H9 (cell line): ENCODE results near the gene MOCS2. TPM values are rescaled to one million over a fixed set of nuclear protein-coding genes. Genes with fewer than 3 reads are reported as not detected.

Experiments
- DNase-seq: peaks from one replicate; pipeline ENCODE4 v3.0.0-alpha.2; 2017
- H2AFZ ChIP-seq: one replicate; pipeline ENCODE4 v1.6.1; 2013; ENCODE audit warnings: mild to moderate bottlenecking, low read length, control low read depth, moderate library complexity
- H2AK5ac ChIP-seq: 2 replicates; pipeline ENCODE4 v1.6.1; 2013; ENCODE audit warnings: low read length, control low read depth, mixed read lengths; ENCODE audit not compliant: insufficient read length
- H2BK120ac ChIP-seq: one replicate; pipeline ENCODE4 v1.6.1; 2013; ENCODE audit warnings: low read depth, mild to moderate bottlenecking, low read length, control low read depth, inconsistent platforms; ENCODE audit not compliant: poor library complexity, severe bottlenecking
- H2BK12ac ChIP-seq: 2 replicates; pipeline ENCODE4 v1.6.1; 2013; ENCODE audit warnings: low read length, control low read depth, mixed read lengths, low read depth; ENCODE audit not compliant: insufficient read length
- H2BK15ac ChIP-seq: 2 replicates; pipeline ENCODE4 v1.6.1; 2013; ENCODE audit warnings: low read depth, low read length, control low read depth
- H2BK20ac ChIP-seq: one replicate; pipeline ENCODE4 v1.6.1; 2013; ENCODE audit warnings: low read depth, mild to moderate bottlenecking, low read length, control low read depth, inconsistent platforms; ENCODE audit not compliant: poor library complexity, severe bottlenecking
- H2BK5ac ChIP-seq: 2 replicates; pipeline ENCODE4 v1.6.1; 2013; ENCODE audit warnings: low read length, control low read depth, mixed read lengths; ENCODE audit not compliant: insufficient read length
- H3K14ac ChIP-seq: 2 replicates; pipeline ENCODE4 v1.6.1; 2013; ENCODE audit warnings: low read length, control low read depth; ENCODE audit not compliant: insufficient read depth
- H3K18ac ChIP-seq: 2 replicates; pipeline ENCODE4 v1.6.1; 2013; ENCODE audit warnings: low read depth, mild to moderate bottlenecking, mixed read lengths, low read length, control low read depth; ENCODE audit not compliant: insufficient read length
- H3K23ac ChIP-seq: 2 replicates; pipeline ENCODE4 v1.6.1; 2013; ENCODE audit warnings: low read length, control low read depth, mixed read lengths, low read depth; ENCODE audit not compliant: insufficient read length
- H3K23me2 ChIP-seq: 2 replicates; pipeline ENCODE4 v1.6.1; 2013; ENCODE audit warnings: low read depth, mild to moderate bottlenecking, mixed read lengths, low read length, control low read depth; ENCODE audit not compliant: insufficient read length, poor library complexity, severe bottlenecking
- H3K27ac ChIP-seq: 2 replicates; pipeline ENCODE4 v1.5.1; 2013; ENCODE audit warnings: low read length, control low read depth, mixed read lengths, low read depth; ENCODE audit not compliant: insufficient read length
- H3K27me3 ChIP-seq: 2 replicates; pipeline ENCODE4 v1.6.1; 2013; ENCODE audit warnings: low read length, control low read depth, inconsistent platforms; ENCODE audit not compliant: insufficient read depth
- H3K4ac ChIP-seq: 2 replicates; pipeline ENCODE4 v1.6.1; 2013; ENCODE audit warnings: low read depth, mild to moderate bottlenecking, control low read depth, inconsistent platforms, low read length, moderate library complexity
- H3K4me1 ChIP-seq: 2 replicates; pipeline ENCODE4 v1.6.1; 2013; ENCODE audit warnings: low read length, control low read depth, inconsistent platforms; ENCODE audit not compliant: insufficient read depth
- H3K4me2 ChIP-seq: 2 replicates; pipeline ENCODE4 v1.6.1; 2013; ENCODE audit warnings: low read length, control low read depth, mixed read lengths; ENCODE audit not compliant: insufficient read length, insufficient read depth
- H3K56ac ChIP-seq: 2 replicates; pipeline ENCODE4 v1.6.1; 2013; ENCODE audit warnings: low read depth, mild to moderate bottlenecking, mixed read lengths, low read length, control low read depth; ENCODE audit not compliant: insufficient read length
- H3K79me1 ChIP-seq: 2 replicates; pipeline ENCODE4 v1.6.1; 2013; ENCODE audit warnings: low read depth, mild to moderate bottlenecking, moderate library complexity, low read length, control low read depth, inconsistent platforms; ENCODE audit not compliant: insufficient read depth, poor library complexity, severe bottlenecking
- H3K79me2 ChIP-seq: 2 replicates; pipeline ENCODE4 v1.6.1; 2013; ENCODE audit warnings: low read length, control low read depth, inconsistent platforms; ENCODE audit not compliant: insufficient read depth
- H3K9ac ChIP-seq: 2 replicates; pipeline ENCODE4 v1.6.1; 2013; ENCODE audit warnings: low read length, control low read depth, mixed read lengths; ENCODE audit not compliant: insufficient read length; ENCODE audit errors: extremely low read depth
- H3K9me3 ChIP-seq: one replicate; pipeline ENCODE4 v1.6.1; 2013; ENCODE audit warnings: low read depth, low read length, inconsistent platforms; ENCODE audit not compliant: control insufficient read depth
- H3T11ph ChIP-seq: one replicate; pipeline ENCODE4 v1.6.1; 2013; ENCODE audit warnings: mild to moderate bottlenecking, low read length, control low read depth, inconsistent platforms
- H4K20me1 ChIP-seq: one replicate; pipeline ENCODE4 v1.6.1; 2013; ENCODE audit not compliant: control insufficient read depth, insufficient read length, insufficient read depth
- H4K5ac ChIP-seq: 2 replicates; pipeline ENCODE4 v1.6.1; 2013; ENCODE audit warnings: low read depth, mild to moderate bottlenecking, mixed read lengths, low read length, control low read depth; ENCODE audit not compliant: insufficient read length
- H4K8ac ChIP-seq: replicated peaks from 2 replicates; pipeline ENCODE4 v1.6.1; 2013; ENCODE audit warnings: low read length, control low read depth, mixed read lengths, low read depth; ENCODE audit not compliant: insufficient read length
- H4K91ac ChIP-seq: 2 replicates; pipeline ENCODE4 v1.6.1; 2013; ENCODE audit warnings: low read depth, mild to moderate bottlenecking, moderate library complexity, mixed read lengths, low read length, control low read depth; ENCODE audit not compliant: insufficient read length
- H3K27ac Mint-ChIP-seq, 3 experiments: 2 replicates in 2 of 3; 3 replicates in 1 of 3; pipeline ENCODE4 v1.8.0; 2020 to 2021; ENCODE audit warnings: mixed read lengths in 3 of 3, mild to moderate bottlenecking in 1 of 3, moderate library complexity in 1 of 3
- H3K27me3 Mint-ChIP-seq: 2 replicates; pipeline ENCODE4 v1.8.0; 2021; ENCODE audit warnings: low read depth, mild to moderate bottlenecking, moderate library complexity, mixed read lengths
- H3K36me3 Mint-ChIP-seq, 3 experiments: 2 replicates in 2 of 3; 3 replicates in 1 of 3; pipeline ENCODE4 v1.8.0; 2020 to 2021; ENCODE audit warnings: low read depth in 3 of 3, mixed read lengths in 3 of 3; ENCODE audit not compliant: insufficient read depth in 1 of 3
- H3K4me1 Mint-ChIP-seq, 2 experiments: 2 replicates each; pipeline ENCODE4 v1.8.0; 2020; ENCODE audit warnings: mixed read lengths in 2 of 2
- H3K4me3 Mint-ChIP-seq, 2 experiments: 2 replicates in 1 of 2; 3 replicates in 1 of 2; pipeline ENCODE4 v1.8.0; 2020 to 2021; ENCODE audit warnings: mild to moderate bottlenecking in 2 of 2, mixed read lengths in 2 of 2, moderate library complexity in 1 of 2
- H3K9me3 Mint-ChIP-seq, 2 experiments: 2 replicates in 1 of 2; 3 replicates in 1 of 2; pipeline ENCODE4 v1.8.0; 2020; ENCODE audit warnings: mild to moderate bottlenecking in 2 of 2, mixed read lengths in 2 of 2, moderate library complexity in 1 of 2
- WGBS: extraction: QIAGEN DNeasy Blood & Tissue Kit; methylation state at CpG from one replicate; pipeline ENCODE4 v1.1.7; 2013; ENCODE audit warnings: missing lambda C conversion rate, low lambda C conversion rate, mixed read lengths; ENCODE audit not compliant: insufficient read length; ENCODE audit errors: extremely low coverage; 5-methylcytosine and 5-hydroxymethylcytosine counted together
- total RNA-seq: library from RNA; stranded (reverse); gene quantifications from 2 replicates; pipeline ENCODE4 v1.2.1, GENCODE V29; 2021
- TF ChIP-seq, protein P1 (sequence below): fragments of 200-600 bp; sonication (generic); conservative IDR thresholded peaks from 3 replicates; pipeline ENCODE4 v1.8.0; 2021; ENCODE audit warnings: antibody characterized with exemption, mild to moderate bottlenecking

The MOCS2 gene
- total RNA-seq, 1 experiment from 2014 or later = 24.8 TPM

DNA sequence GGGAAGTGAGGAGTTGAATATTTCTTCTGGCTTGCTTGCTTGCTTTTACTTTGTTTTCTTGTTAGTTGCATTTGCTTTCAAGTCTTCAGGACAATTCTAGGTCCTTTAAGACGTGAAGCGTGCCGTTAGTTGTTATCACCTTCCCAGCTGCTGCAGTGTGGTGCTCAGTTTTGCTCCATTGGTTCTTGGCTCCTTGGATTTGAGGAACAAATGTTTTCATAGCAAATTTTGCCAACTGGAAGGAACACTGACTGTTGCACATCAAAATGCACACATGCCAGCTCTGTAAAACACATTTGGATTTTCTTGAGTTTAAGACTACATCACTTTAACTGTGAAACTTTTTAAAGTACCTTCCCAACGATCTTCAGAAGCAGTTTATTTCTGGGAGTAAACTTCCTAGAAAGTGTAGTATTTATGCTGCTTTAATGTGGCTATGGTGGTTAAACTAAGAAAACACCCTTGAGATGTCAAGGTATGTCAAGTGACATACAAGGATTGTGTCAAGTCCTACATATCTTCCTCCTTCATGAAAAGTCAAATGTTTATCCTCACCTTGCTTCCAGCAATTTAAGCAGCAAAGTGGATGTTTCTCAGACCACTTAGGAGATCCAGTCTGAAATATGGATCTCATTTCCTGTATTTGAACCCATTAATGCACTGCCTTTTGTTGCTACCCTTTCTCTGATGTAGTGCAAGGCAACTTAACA is 24.9 kb downstream of the MOCS2 start:
- H3K27ac Mint-ChIP-seq = no peak overlapping the region
- H3K36me3 Mint-ChIP-seq = no peaks in the 10 kb centered on the region
- TF ChIP-seq, protein P1, sequence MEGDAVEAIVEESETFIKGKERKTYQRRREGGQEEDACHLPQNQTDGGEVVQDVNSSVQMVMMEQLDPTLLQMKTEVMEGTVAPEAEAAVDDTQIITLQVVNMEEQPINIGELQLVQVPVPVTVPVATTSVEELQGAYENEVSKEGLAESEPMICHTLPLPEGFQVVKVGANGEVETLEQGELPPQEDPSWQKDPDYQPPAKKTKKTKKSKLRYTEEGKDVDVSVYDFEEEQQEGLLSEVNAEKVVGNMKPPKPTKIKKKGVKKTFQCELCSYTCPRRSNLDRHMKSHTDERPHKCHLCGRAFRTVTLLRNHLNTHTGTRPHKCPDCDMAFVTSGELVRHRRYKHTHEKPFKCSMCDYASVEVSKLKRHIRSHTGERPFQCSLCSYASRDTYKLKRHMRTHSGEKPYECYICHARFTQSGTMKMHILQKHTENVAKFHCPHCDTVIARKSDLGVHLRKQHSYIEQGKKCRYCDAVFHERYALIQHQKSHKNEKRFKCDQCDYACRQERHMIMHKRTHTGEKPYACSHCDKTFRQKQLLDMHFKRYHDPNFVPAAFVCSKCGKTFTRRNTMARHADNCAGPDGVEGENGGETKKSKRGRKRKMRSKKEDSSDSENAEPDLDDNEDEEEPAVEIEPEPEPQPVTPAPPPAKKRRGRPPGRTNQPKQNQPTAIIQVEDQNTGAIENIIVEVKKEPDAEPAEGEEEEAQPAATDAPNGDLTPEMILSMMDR = no peak
- H3K4me1 ChIP-seq = no peaks in the 10 kb centered on the region
- H3K4ac ChIP-seq = no peak overlapping the region
- H3K23me2 ChIP-seq = no peaks in the 10 kb centered on the region
- no peaks in the 10 kb centered on the region for H3K79me2 ChIP-seq
- no peak overlapping the region for H3K27ac ChIP-seq
- no peak overlapping the region for H4K8ac ChIP-seq
- H3K9ac ChIP-seq = no peak overlapping the region
- no peak overlapping the region for H3K56ac ChIP-seq
- no peak overlapping the region for H3K18ac ChIP-seq
- DNase-seq = no peak
- H4K20me1 ChIP-seq = no peaks in the 10 kb centered on the region
- H4K5ac ChIP-seq = no peak overlapping the region
- H3K14ac ChIP-seq = no peak overlapping the region
- no peaks in the 10 kb centered on the region for H3K4me1 Mint-ChIP-seq
- no peak overlapping the region for H2BK120ac ChIP-seq
- H3K79me1 ChIP-seq = no peaks in the 10 kb centered on the region
- no peaks in the 10 kb centered on the region for H3K9me3 ChIP-seq
- no peak overlapping the region for H4K91ac ChIP-seq
- H2BK5ac ChIP-seq = no peak overlapping the region
- H3K9me3 Mint-ChIP-seq = no peaks in the 10 kb centered on the region
- no peaks in the 10 kb centered on the region for H3K27me3 ChIP-seq
- H3K4me2 ChIP-seq = no peak overlapping the region
- no peak overlapping the region for H3K23ac ChIP-seq
- H3K4me3 Mint-ChIP-seq = no peak overlapping the region
- H3T11ph ChIP-seq = no peak overlapping the region
- no peak overlapping the region for H2AK5ac ChIP-seq
- no peak overlapping the region for H2BK15ac ChIP-seq
- H3K27me3 Mint-ChIP-seq = no peaks in the 10 kb centered on the region
- no peak overlapping the region for H2AFZ ChIP-seq
- no peak overlapping the region for H2BK12ac ChIP-seq
- WGBS = no CpG with 5 or more reads among the region's 4 CpGs
- H2BK20ac ChIP-seq = no peak overlapping the region
